GM12875 (cell line): ENCODE results near the gene TLR4.
A peak's percentile ranks its signal among the peaks of the same experiment; 100 is the strongest.

Experiments
- H3K4me3 ChIP-seq: one replicate; pipeline ENCODE4 v1.5.1; 2011; ENCODE audit warnings: low read depth, low read length, control low read depth
- CTCF ChIP-seq: IDR thresholded peaks from 2 replicates; pipeline ENCODE4 v1.5.1; 2011; ENCODE audit warnings: low read depth, mild to moderate bottlenecking, control low read depth, inconsistent platforms, low read length, moderate library complexity, borderline replicate concordance; ENCODE audit not compliant: insufficient read depth

TLR4 gene

GRCh38 chr9:117704024-117704575, at the start of gene TLR4:
TLR4 (plus strand) TSS chr9:117704403; CDS start chr9:117704473, 70 bp downstream.
- TF ChIP-seq CTCF = no peak
- H3K4me3 ChIP-seq = peak within 1 kb of the TSS; percentile 11

GRCh38 chr9:117656002-117656401, 48.2 kb upstream of the TLR4 start:
- no peak overlapping the region for H3K4me3 ChIP-seq
- no peak for TF ChIP-seq CTCF

GRCh38 chr9:117662651-117663050, 41.6 kb upstream of the TLR4 start:
- H3K4me3 ChIP-seq = no peak overlapping the region
- TF ChIP-seq CTCF = no peak

GRCh38 chr9:117664419-117664818, 39.8 kb upstream of the TLR4 start:
- no peak overlapping the region for H3K4me3 ChIP-seq

GRCh38 chr9:117665601-117666385, 38.4 kb upstream of the TLR4 start:
- no peak overlapping the region for H3K4me3 ChIP-seq
- TF ChIP-seq CTCF = no peak

More at GRCh38 chr9:117664419-117664818, 39.8 kb upstream of the TLR4 start:
- no peak for TF ChIP-seq CTCF

- H3K4me3 ChIP-seq = no peak overlapping the region
- TF ChIP-seq CTCF = no peak
Measured at GRCh38 chr9:117671468-117671867, 32.7 kb upstream of the TLR4 start.

GRCh38 chr9:117672369-117672768, 31.8 kb upstream of the TLR4 start:
- no peak for TF ChIP-seq CTCF
- no peak overlapping the region for H3K4me3 ChIP-seq
